HG02884 (cell line): ENCODE measurements around the gene CEND1.

ENCODE experiments used
- ATAC-seq: cut with Tn5 transposase; IDR thresholded peaks from one replicate; pipeline ENCODE4 v1.9.1; 2021; ENCODE audit warnings: mild to moderate bottlenecking, moderate library complexity; ENCODE audit not compliant: unreplicated experiment

The CEND1 gene

GRCh38 chr11:796565-797295 lies 6.8 kb upstream of the CEND1 start:
- no peak for ATAC-seq

DNA sequence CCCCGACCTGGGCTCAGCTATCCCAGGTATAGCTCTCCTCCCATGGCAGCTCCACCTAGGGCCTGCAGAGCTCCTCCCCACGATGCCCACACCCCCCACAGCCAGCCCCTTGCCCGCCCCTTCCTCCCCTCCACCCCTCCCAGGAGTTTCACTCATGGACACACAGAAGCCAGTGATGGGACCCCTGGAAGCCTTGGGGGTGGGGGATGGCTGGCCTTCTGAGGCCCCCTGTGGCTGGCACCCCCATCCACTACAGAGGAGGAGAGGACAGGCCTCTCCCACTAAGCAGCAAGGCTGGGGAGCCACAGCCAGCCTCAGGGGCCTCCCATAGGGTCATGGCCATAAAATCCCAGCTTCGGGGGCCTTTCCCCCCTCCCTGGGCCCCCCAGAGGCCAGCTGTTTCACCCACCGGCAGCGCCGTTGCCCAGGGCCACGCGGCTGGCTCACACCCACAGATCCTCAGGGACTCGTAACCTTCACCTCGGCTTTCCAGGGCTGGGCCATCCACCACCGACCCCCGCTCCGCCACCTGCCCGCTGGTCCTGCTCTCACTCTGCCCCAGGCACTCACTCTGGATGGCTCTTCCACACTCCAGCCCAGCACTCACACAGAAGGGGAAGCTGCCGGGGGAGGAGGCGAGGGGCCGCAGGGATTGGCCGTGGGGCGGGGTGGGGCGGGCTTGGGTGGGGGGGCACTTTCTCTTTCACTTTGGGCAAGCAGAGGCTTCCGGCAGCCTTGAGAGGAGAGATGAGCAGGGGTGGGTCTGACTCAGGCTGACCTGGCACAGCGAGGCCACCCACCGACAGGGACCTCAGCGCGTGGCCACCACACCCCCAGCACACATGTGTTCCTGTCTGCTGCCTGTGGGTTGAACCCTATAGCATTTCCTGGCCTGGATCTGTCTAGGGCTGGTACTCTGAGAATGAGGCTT lies 6.0 kb upstream of the CEND1 start:
- no peak for ATAC-seq

- no peak for ATAC-seq
These were observed 5.1 kb upstream of the CEND1 start for GRCh38 chr11:794766-795633.

- no peak for ATAC-seq
These were observed 4.3 kb upstream of the CEND1 start for GRCh38 chr11:794013-794765.

DNA sequence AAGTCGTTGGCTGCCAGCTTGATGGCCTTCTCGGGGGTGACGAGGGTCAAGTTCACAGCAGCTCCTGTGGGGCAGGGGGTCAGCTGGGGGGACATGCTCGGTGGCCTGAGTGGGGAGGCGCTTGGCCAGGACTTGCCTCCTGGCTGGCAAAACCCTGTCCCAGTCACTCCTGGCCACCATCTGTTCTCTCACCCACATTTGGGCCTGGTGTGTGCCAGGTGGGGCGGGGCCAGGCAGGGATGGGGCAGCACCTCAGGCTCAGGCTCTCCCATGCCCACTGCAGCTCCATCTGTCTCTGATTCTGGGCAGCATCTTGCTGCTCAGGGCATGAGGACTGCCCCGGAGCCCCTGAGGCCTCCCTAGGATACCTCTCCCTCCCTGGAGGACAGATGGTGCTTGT lies 3.7 kb upstream of the CEND1 start:
- ATAC-seq = no peak

DNA sequence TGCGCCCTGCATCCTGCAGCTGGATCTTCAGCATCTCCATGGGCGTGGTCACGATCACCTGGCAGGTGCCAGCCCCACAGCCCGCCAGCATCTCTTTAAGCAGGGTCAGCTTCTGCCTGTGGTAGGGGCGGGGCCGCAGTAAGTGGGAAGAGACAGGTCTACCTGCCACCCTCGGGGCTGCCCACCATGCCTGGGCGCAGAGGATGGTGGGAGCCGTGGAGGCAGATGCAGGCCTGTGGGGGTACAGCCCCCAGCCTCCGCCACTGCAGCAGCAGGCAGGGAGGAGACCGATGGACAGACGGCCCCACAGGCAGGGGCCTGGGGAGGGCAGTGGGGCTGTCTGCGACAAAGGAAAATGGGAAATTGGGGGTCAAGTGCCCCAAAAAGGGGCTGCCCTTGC lies 3.0 kb upstream of the CEND1 start:
- ATAC-seq = no peak

DNA sequence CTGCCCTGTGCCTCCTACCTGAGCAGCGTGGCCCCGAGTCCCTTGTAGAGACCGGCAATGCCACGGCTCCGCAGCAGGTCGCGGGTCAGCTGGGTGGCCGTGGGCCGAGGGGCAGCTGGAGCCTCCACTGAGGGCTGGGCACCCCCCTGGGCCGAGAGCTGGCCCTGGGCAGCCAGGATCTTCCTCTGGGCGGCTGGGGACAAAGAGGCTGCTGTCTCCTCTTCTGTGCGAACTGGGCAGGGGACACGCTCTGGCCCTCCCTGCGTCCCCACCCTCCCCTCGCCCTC lies 2.6 kb upstream of the CEND1 start:
- ATAC-seq = no peak

DNA sequence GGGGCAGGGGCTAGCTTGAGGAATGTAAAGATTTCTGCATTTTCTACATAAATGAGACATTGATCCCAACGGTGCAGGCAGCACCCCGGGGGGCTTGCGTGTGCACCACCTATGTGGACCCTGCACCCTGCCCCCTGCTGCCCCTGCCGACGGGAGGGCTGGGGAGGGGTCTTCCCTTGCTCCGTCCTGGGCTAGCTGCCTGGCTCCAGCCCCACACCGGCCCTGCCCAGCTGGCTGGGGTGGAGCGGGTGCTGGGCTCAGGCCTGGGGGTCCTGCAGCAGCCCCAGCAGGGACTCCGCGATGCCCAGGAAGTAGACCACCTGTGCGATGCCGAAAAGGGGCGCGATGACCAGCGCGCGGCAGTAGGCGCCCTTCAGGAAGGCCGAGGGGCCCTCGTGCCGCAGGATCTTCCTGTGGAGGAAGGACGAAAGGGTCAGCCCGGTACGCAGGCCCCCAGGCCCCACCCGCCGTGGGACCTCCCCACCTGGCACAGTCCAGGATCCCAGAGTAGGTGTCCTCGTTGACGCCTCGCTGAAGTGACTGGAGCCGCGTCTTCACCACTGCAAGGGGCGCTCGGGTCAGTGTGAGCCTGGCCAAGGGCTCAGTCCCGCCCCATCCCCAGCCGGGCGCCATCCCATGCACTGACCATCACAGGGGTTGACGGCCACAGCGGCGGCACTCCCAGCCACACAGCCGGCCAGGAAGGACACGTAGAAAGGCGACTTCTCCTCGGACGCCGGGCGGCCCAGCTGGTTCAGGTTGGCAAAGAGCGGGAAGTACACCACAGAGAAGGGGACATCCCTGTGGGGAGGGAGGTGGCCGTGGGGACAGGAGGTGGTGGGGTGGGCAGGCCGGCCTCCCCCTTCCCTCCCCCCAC lies 2.0 kb upstream of the CEND1 start:
- no peak for ATAC-seq

GRCh38 chr11:790721-791564 lies 1.1 kb upstream of the CEND1 start:
- ATAC-seq = no peak

DNA sequence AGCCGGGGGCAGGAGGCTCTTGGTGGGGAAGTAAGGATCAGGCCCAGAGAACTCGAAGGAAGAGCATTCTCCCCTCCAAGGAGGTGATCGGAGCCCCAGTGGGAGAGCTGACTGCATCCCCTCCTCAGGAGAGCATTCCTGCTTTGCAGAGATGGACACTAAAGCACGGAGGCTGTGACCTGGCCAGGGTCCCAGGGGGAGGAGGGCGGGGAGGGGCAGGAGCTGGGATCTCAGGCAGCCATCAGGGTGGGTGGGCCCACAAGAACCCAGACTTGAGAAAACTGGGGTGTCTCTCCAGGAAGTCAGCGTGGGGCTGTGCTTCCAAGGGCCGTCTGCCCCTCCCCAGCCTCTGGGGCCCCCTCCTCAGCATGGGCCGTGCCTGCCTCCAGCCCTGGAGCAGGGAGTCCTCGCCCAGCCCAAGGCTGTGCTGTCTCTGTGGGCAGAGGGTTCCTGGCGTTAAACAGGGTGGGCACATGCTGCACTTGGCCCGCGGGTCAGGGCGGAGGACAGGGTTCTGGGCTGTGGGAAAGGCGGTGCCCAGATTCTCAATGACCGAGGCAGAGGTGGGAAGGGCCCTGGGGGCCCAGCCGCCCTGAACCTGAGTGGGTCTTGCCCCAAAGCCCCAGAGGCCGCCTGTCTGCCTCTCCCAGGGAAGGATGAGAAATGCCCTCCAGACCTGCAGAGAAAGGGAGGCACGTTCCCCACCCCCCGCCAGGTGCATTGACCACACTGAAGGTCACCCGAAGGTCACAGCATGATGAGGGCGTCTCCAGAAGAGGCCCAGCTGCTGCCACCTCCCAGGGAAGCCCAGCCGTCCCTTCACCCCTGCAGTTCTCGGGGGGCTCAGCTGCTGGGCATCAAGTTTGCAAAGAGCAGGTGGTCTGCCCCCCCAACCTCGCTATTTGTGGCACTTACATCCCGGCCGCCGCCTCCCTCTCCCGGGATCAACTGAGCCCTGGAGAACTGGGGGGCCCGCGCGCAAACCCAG lies 643 bp downstream of the CEND1 start:
- no peak for ATAC-seq

DNA sequence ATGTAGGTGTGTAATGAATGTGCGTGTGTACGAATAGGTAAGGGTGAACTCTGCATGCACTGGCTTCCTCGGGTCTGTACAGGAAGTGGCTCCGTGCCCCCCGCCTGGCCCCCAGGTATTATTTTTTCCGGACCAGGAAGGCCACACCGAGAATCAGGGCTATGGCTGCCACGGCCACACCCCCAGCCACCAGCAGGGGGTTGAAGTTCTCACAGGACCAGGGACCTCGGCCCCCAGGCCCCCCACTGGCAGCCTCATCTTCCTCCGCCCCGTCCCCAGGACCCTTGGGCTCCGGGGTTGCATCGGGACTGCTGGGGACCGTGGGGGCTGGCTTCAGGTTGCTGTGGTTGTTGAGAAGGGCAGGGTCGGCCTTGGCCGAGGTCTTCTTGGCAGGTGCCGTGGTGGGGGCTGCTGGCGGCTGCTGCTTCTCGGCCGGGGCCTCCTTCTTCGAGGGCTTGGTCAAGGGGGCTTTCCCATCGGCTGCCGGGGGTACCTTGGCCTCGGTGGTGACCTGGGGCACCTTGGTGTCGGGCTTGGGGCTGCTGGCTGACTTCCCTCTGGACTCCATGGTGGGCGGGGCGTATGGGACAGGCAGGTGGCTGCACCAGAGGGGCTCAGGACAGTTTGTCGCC lies 1.8 kb downstream of the CEND1 start:
- ATAC-seq = no peak

DNA sequence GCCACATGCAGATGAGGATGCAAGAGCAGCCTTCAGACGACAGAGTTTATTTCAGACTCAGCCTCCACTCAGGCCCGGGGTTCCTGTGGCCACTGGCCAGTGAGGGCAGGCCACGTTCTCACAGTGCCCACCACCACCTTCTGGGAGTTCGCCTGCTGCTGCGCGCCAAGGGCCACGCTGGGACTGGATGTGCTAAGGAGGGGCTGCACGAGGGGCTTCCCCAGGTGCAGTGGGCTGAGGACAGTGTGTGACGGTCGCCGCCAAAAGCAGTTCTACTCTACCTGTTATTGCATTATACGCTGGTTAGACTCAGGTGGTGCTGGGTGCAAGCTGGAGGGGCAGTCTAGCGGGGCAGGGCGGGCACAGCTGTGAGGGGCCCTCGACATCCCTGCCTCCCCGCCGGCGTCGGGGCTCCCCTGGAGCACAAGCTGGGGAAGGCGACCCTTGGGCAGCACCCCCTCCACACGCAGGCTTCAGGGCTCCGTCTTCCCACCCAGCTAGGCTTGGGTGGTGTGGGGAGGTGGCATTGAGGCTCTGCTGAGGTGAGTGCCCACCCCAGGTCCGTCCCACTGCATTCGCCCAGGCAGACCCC lies 2.7 kb downstream of the CEND1 start:
- ATAC-seq = no peak

GRCh38 chr11:786235-787083 lies 3.4 kb downstream of the CEND1 start:
- no peak for ATAC-seq

DNA sequence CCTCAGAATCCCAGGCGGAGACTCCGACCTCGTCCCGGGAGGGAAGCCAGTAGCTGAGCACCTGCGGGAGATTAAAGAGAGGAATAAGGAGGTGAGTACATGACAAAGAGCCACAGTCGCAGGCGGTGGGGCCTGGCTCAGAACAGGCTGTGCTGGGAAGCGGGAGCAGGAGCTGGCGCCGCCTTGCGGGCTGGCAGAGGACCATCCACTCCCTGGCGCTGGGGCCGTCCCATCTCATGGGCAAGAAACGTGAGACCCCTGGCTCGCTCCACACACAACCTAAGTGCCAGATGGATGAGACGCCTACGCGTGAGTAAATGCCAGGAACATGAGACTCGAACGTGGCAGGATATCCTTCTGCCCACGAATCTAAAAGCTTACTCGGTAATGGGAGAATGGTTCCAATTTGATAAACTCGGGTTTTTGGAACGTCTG lies 6.3 kb downstream of the CEND1 start:
- ATAC-seq = no peak

- no peak for ATAC-seq
These were observed 7.4 kb downstream of the CEND1 start for GRCh38 chr11:782264-783174.
